Fibroblast of villous mesenchyme (primary cell): ENCODE measurements around the gene ERP44. TPM values are rescaled to one million over a fixed set of nuclear protein-coding genes. Genes with fewer than 3 reads are reported as not detected.
A peak's percentile ranks its signal among the peaks of the same experiment; 100 is the strongest.
"Not testable (repeated sequence)": the region's sequence is repeated elsewhere in the genome, so short reads cannot be mapped to it uniquely, and the experiment has no call there.

Experiments
- DNase-seq: peaks from one replicate; pipeline ENCODE4 v3.0.0-alpha.2; 2010; ENCODE audit warnings: low read depth
- H3K4me3 ChIP-seq: 2 replicates; pipeline ENCODE4 v1.5.1; 2011; ENCODE audit warnings: low read depth, mild to moderate bottlenecking, low read length
- CTCF ChIP-seq: IDR thresholded peaks from 2 replicates; pipeline ENCODE4 v1.5.1; 2012; ENCODE audit warnings: low read depth, mild to moderate bottlenecking, low read length; ENCODE audit not compliant: insufficient read depth
- total RNA-seq: library from RNA; depleted of rRNA; stranded (reverse); fragments of >200 nt; gene quantifications from 2 replicates; pipeline ENCODE4 v1.2.3, GENCODE V29; 2012

Gene ERP44
- total RNA-seq, 1 donor, result 22.0 TPM

DNA sequence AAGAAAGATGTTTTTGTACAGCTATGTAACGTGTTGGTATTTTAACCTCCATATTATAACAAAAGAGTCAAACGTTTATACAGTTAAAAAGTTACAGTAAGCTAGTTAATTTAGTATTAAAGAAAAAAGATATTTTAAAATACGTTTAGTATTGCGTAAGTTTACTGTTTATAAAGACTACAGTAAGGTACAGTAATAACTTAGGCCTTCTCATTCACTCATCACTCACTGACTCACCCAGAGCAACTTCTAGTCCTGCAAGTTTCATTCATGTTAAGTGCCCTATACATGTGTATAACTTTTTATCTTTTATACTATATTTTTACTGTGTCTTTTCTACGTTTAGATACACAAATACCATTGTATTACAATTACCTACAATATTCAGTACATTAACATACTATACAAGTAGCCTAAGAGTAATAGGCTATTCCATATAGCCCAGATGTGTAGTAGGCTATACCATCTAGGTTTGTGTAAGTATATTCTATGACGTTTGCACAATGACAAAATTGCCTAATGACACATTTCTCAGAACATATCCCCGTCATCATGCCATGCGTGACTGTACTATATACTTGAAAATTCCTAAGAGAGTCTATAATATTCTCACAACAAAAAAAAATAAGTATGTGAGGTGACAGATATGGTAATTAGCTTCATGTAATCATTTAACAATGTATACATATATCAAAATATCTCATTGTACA, 33.8 kb downstream of the ERP44 start:
- DNase-seq, result peak; percentile 61
- TF ChIP-seq CTCF, result no peak
- no peak overlapping the region for H3K4me3 ChIP-seq

DNA sequence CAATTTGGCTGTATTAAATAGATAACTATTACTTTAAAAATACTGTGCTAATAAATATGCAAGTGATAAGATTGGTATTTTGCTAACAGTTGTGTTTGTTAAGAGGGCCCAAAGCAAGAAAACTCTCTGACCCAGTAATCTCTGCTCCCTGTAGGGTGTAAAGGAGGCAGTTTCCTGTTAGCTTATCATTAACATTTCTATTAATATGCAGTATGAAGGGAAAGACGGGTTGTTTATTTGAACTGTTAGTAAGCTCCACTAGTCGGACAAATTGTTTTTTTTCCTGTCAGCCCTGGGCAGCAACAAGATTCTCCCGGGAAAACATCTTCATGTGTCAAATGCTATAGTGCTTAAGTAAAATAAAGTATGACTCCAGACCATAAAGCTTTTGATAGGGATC, 35.6 kb downstream of the ERP44 start:
- no peak for TF ChIP-seq CTCF
- DNase-seq, result peak; percentile 45
- H3K4me3 ChIP-seq, result no peak overlapping the region

DNA sequence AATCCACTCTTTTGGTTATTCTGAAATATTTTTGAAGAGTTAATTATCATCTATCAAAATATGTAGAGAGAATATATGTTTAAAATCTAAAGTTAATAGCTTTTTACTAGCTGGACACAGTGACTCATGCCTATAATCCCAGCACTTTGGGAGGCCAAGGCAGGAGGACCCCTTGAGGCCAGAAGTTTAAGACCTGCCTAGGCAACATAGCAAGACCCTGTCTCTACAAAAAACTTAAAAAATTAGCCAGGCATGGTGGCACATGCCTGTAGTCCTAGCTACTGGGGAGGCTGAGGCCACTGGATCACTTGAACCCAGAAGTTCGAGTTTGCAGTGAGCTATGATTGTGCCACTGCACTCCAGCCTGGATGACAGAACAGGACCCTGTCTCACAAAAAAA, 36.1 kb downstream of the ERP44 start:
- H3K4me3 ChIP-seq, DNase-seq: not testable (repeated sequence)

DNA sequence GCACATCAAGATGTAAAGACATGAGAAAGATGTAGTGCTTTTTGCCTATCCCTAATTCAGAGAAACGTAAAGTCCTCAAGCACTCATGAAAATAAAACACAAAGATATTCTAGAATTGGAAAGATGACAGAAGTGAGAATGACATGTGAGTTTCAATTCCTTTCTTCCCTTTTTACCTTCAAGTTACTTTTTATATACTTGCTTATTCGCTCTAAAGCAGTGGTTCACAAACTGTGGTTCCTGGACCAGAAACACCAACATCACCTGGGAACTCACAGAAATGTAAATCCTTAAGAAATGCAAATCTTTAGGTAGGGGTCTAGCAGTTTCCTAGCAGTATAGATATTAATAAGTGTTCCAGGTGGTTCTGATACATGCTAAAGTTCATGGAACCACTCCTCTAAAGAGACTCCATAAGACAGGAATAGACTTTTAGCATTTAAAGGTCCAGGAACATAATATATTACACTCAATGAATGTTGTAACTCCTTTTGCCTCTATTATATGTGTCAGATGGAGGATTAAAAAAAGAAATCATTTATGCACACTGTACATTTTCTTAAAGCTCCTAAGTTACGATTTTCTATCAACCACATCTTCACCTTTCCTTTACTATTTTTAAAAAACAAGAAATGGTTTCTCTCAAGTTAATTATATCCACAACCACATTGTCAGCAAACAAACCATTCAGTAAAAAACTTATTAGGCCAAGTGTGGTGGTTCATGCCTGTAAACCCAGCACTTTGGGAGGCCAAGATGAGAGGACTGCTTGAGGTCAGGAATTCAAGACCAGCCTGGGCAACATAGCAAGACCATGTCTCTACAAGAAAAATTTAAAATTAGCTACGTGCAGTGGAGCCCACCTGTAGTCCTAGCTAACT, 39.9 kb downstream of the ERP44 start:
- TF ChIP-seq CTCF, result no peak
- H3K4me3 ChIP-seq, result no peak overlapping the region
- no peak for DNase-seq

- DNase-seq, result no peak
- no peak overlapping the region for H3K4me3 ChIP-seq
- TF ChIP-seq CTCF, result no peak
Observed at GRCh38 chr9:100057624-100058023, 41.2 kb downstream of the ERP44 start.

DNA sequence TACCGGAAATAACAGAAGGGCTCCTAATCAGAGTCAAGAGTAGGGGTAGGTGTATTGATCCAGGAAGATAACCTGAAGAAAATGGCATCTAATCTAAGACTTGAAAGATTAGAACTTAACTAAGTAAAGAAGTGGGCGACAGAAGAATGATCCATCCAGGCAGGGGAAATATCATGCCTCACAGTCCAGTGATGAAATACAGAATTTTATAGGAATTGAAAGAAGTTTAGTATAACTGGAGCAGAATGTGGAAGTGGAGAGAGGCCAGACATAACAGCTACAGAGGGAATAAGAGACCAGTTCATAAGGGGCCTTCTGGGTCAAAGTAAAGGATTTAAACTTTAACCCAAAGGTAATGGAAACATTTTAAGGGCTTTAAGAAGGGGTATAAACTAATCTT, 42.2 kb downstream of the ERP44 start:
- DNase-seq, result no peak
- H3K4me3 ChIP-seq, result no peak overlapping the region
- no peak for TF ChIP-seq CTCF

- no peak overlapping the region for H3K4me3 ChIP-seq
- no peak for TF ChIP-seq CTCF
- DNase-seq, result no peak
Observed at GRCh38 chr9:100052375-100052774, 46.4 kb downstream of the ERP44 start.
